B cell (primary cell): ENCODE data around the gene NXNL2. TPM values are rescaled to one million over a fixed set of nuclear protein-coding genes. Genes with fewer than 3 reads are reported as not detected.

Experiments
- ATAC-seq: fragments of 200-7000 bp; cut with Tn5 transposase; one replicate; pipeline ENCODE4 v1.10.0; 2021; ENCODE audit warnings: low read depth, mild to moderate bottlenecking, moderate number of reproducible peaks, moderate library complexity
- CTCF ChIA-PET: fragments of 350-600 bp; sonication (Branson Sonifier 250); formaldehyde crosslinking; loops from one replicate; lab custom pipeline; 2021; ENCODE audit warnings: antibody characterized with exemption, inconsistent platforms; lab: Charles Lee
- POLR2A ChIA-PET: fragments of 350-600 bp; sonication (Branson Sonifier 250); formaldehyde crosslinking; loops from one replicate; lab custom pipeline; 2021; ENCODE audit warnings: antibody characterized with exemption; lab: Charles Lee
- DNase-seq: peaks from one replicate; pipeline ENCODE4 v3.0.0; 2013
- H2AFZ ChIP-seq: 2 replicates; pipeline ENCODE4 v1.6.1; 2012; ENCODE audit warnings: mild to moderate bottlenecking, low read depth, low read length; ENCODE audit not compliant: insufficient read depth, poor library complexity, severe bottlenecking
- H3K27ac ChIP-seq, 2 donors: 1 replicate in 1 of 2; 2 replicates in 1 of 2; pipeline ENCODE4 v1.5.1; 2012 to 2013; ENCODE audit warnings: low read length in 2 of 2, mild to moderate bottlenecking in 2 of 2, moderate library complexity in 1 of 2
- H3K27me3 ChIP-seq, 4 experiments: fragments of 200-600 bp in 1 of 4; sonication (generic) in 1 of 4; replicated peaks in 1 of 4; 1 replicate in 2 of 4; 2 replicates in 2 of 4; pipeline versions ENCODE4 v1.6.1 to v1.7.0; 2013 to 2016; ENCODE audit warnings: low read length in 3 of 4, mild to moderate bottlenecking in 2 of 4, mixed read lengths in 1 of 4, moderate library complexity in 1 of 4; ENCODE audit not compliant: insufficient read depth in 4 of 4, control insufficient read depth in 3 of 4; ENCODE audit errors: control extremely low read depth in 1 of 4
- H3K36me3 ChIP-seq, 2 experiments: replicated peaks in 1 of 2; 1 replicate in 1 of 2; 2 replicates in 1 of 2; pipeline versions ENCODE4 v1.6.1 to v1.7.1; 2013; ENCODE audit warnings: low read length in 1 of 2; ENCODE audit not compliant: insufficient read depth in 2 of 2, control insufficient read depth in 1 of 2; ENCODE audit errors: control extremely low read depth in 1 of 2, extremely low read depth in 1 of 2
- H3K4me1 ChIP-seq, 2 donors: fragments of 200-600 bp in 1 of 2; sonication (generic) in 1 of 2; 1 replicate in 1 of 2; 2 replicates in 1 of 2; pipeline versions ENCODE4 v1.5.1 to v1.6.1; 2013 to 2017; ENCODE audit warnings: low read length in 2 of 2; ENCODE audit not compliant: control insufficient read depth in 2 of 2, insufficient read depth in 2 of 2
- H3K4me2 ChIP-seq: replicated peaks from 2 replicates; pipeline ENCODE3; 2012; ENCODE audit warnings: mild to moderate bottlenecking, low read depth, low read length; ENCODE audit not compliant: poor library complexity, severe bottlenecking
- H3K4me3 ChIP-seq, 5 experiments: fragments of 200-600 bp in 1 of 5; sonication (generic) in 1 of 5; 1 replicate in 3 of 5; 2 replicates in 2 of 5; pipeline versions ENCODE4 v1.5.1 to v1.7.0; 2011 to 2016; ENCODE audit warnings: low read length in 4 of 5, mild to moderate bottlenecking in 4 of 5, low read depth in 2 of 5, control low read depth in 1 of 5, moderate library complexity in 1 of 5; ENCODE audit not compliant: insufficient read depth in 1 of 5; ENCODE audit errors: control extremely low read depth in 1 of 5, extremely low read depth in 1 of 5
- H3K79me2 ChIP-seq: fragments of 200-600 bp; sonication (generic); one replicate; pipeline ENCODE4 v1.6.0; 2016; ENCODE audit warnings: low read length; ENCODE audit not compliant: control insufficient read depth, insufficient read depth
- H3K9ac ChIP-seq: fragments of 200-600 bp; sonication (generic); 2 replicates; pipeline ENCODE4 v1.6.1; 2017; ENCODE audit warnings: mild to moderate bottlenecking, low read length, moderate library complexity
- H3K9me3 ChIP-seq, 3 donors: one replicate each; pipeline versions ENCODE4 v1.6.1 to v1.7.1; 2013; ENCODE audit warnings: low read length in 2 of 3; ENCODE audit not compliant: control insufficient read depth in 2 of 3, insufficient read depth in 1 of 3; ENCODE audit errors: control extremely low read depth in 1 of 3
- H4K20me1 ChIP-seq: 2 replicates; pipeline ENCODE4 v1.6.0; 2012; ENCODE audit warnings: mild to moderate bottlenecking, low read length; ENCODE audit not compliant: insufficient read depth, control insufficient read depth, poor library complexity, severe bottlenecking
- H3K27ac Mint-ChIP-seq: one replicate; pipeline ENCODE4 v1.8.0; 2021; ENCODE audit warnings: mixed read lengths
- H3K27me3 Mint-ChIP-seq: one replicate; pipeline ENCODE4 v1.8.0; 2021; ENCODE audit warnings: mixed read lengths
- H3K4me1 Mint-ChIP-seq: one replicate; pipeline ENCODE4 v1.8.0; 2021; ENCODE audit warnings: mixed read lengths
- H3K4me3 Mint-ChIP-seq: one replicate; pipeline ENCODE4 v1.8.0; 2021; ENCODE audit warnings: mixed read lengths
- H3K9me3 Mint-ChIP-seq: one replicate; pipeline ENCODE4 v1.8.0; 2022; ENCODE audit warnings: mixed read lengths; ENCODE audit not compliant: insufficient read depth
- EZH2 ChIP-seq: IDR thresholded peaks from 2 replicates; pipeline ENCODE4 v1.6.1; 2012; ENCODE audit warnings: borderline replicate concordance, low read depth, mild to moderate bottlenecking, moderate library complexity, low read length; ENCODE audit not compliant: insufficient read depth, poor library complexity, severe bottlenecking
- WGBS: methylation state at CpG from one replicate; pipeline ENCODE4 v1.1.5; 2013; ENCODE audit warnings: missing lambda C conversion rate; ENCODE audit not compliant: insufficient coverage; 5-methylcytosine and 5-hydroxymethylcytosine counted together
- intact Hi-C: fragments of 100-400 bp; cut with micrococcal nuclease; formaldehyde crosslinking; loops from one replicate; pipeline ENCODE4 v1.10.0; 2022
- polyA plus RNA-seq: library from polyadenylated mRNA; depleted of rRNA; stranded (reverse); fragments of >200 nt; gene quantifications from 2 replicates; pipeline ENCODE4 v1.2.3, GENCODE V29; 2012
- total RNA-seq, 2 donors: library from RNA; stranded (reverse); fragments of 120-200 nt in 1 of 2; gene quantifications; 1 replicate in 1 of 2; 2 replicates in 1 of 2; pipeline versions ENCODE4 v1.2.3 to v1.2.4, GENCODE V29; 2013 to 2022
- TF ChIP-seq, protein P1 (sequence below): fragments of 200-600 bp; IDR thresholded peaks from one replicate; pipeline ENCODE4 v1.8.0; 2022; ENCODE audit warnings: antibody characterized with exemption, mild to moderate bottlenecking

The NXNL2 gene
- total and polyA plus RNA-seq, 2 donors (not counting 1 experiment from before 2014, with no cell fraction given) = not detected

DNA sequence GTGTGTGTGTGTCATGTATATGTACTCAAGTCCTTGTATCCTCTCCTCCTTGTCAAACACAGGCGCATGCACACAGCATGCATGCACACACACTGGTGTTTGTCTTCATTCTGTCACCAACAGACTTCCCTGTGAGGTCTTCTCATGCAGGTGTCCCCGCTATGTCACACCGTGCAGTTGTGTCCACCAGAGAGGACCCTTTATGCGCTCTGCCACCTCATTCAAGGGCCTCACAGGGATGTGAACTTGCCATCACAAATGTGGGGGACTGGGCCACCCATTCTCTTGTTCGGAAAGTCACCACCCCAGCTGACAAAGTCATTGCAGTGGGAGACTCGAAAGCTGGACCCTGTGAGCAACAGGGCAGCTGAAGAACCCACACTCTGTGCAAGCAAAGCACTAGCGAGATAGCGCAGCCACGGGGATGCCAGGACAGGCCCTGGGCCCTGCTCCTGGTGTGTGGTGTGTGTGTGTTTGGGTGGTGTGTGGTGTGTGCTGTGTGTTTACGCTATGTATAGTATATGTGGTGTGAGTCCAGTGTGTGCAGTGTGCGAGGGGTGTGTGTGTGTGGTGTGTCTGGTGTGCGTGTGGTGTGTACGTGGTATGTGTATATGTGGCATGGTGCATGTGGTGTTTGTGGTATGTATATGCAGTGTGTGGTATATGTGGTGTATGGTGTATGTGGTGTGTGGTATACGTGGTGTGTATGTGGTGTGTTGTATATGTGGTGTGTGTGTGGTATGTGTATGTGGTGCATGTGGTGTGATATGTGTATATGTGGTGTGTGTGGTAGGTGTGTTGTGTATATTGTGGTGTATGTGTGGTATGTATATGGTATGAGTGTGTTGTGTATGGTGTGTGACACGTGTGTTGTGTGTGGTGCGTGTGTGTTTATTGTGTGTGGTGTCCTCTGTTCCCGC lies 30.9 kb upstream of the NXNL2 start:
- H3K9me3 ChIP-seq = peaks cover 0 to 4% (median 0%) of the 10 kb centered on the region in 3 donors
- H3K4me1 ChIP-seq = no peaks in the 10 kb centered on the region
- no peaks in the 10 kb centered on the region for H3K36me3 ChIP-seq
- H3K9ac ChIP-seq = no peak overlapping the region
- intact Hi-C loops = no loop called here
- DNase-seq (no peak), ATAC-seq (no peak)
- no peaks in the 10 kb centered on the region for H3K27me3 ChIP-seq
- CTCF ChIA-PET = no interaction called here
- H3K4me2 ChIP-seq = no peak overlapping the region
- no peak overlapping the region for H3K27ac ChIP-seq
- H4K20me1 ChIP-seq = no peaks in the 10 kb centered on the region
- H2AFZ ChIP-seq = no peak overlapping the region
- Mint-ChIP-seq H3K4me3 (no peak overlapping the region), H3K4me1 (no peaks in the 10 kb centered on the region), H3K9me3 (no peaks in the 10 kb centered on the region), H3K27ac (no peak overlapping the region), H3K27me3 (no peaks in the 10 kb centered on the region)
- POLR2A ChIA-PET = no interaction called here
- no peaks in the 10 kb centered on the region for H3K79me2 ChIP-seq
- WGBS = 98% methylated on average over 14 of the region's 17 CpGs
- H3K4me3 ChIP-seq = no peak overlapping the region
- no peak for TF ChIP-seq EZH2
- TF ChIP-seq, protein P1, sequence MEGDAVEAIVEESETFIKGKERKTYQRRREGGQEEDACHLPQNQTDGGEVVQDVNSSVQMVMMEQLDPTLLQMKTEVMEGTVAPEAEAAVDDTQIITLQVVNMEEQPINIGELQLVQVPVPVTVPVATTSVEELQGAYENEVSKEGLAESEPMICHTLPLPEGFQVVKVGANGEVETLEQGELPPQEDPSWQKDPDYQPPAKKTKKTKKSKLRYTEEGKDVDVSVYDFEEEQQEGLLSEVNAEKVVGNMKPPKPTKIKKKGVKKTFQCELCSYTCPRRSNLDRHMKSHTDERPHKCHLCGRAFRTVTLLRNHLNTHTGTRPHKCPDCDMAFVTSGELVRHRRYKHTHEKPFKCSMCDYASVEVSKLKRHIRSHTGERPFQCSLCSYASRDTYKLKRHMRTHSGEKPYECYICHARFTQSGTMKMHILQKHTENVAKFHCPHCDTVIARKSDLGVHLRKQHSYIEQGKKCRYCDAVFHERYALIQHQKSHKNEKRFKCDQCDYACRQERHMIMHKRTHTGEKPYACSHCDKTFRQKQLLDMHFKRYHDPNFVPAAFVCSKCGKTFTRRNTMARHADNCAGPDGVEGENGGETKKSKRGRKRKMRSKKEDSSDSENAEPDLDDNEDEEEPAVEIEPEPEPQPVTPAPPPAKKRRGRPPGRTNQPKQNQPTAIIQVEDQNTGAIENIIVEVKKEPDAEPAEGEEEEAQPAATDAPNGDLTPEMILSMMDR = no peak

DNA sequence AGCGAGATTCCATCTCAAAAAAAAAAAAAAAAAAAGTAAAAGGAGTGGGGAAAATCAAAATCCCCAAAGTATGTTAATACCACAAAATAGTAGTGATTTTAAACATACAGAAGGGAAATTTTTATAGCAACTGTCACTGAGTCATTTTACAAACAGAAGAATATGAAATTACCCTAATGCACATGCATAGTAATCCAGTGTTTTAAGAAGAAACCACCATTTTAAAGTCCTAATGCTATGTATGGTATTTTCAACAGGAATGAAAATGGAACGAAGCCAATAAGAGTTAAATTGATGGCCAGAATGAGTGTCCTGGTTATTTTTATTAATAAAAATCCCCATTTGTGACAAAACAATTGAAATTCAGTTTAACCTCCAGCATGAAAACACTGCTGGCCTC lies 26.7 kb upstream of the NXNL2 start:
- H3K27me3 ChIP-seq = no peaks in the 10 kb centered on the region
- DNase-seq (no peak), ATAC-seq (no peak)
- peaks cover 0 to 4% (median 0%) of the 10 kb centered on the region in 3 donors for H3K9me3 ChIP-seq
- H3K27ac ChIP-seq = no peak overlapping the region
- no peak overlapping the region for H3K4me3 ChIP-seq
- H3K36me3 ChIP-seq = no peaks in the 10 kb centered on the region
- no peak overlapping the region for H3K4me2 ChIP-seq
- H2AFZ ChIP-seq = no peak overlapping the region
- H4K20me1 ChIP-seq = no peaks in the 10 kb centered on the region
- no peak overlapping the region for H3K27ac Mint-ChIP-seq
- H3K27me3 Mint-ChIP-seq = no peaks in the 10 kb centered on the region
- H3K4me1 ChIP-seq = no peaks in the 10 kb centered on the region
- intact Hi-C loops = no loop called here
- no CpG with 5 or more reads among the region's 2 CpGs for WGBS
- ChIA-PET CTCF (no interaction called here), POLR2A (no interaction called here)
- H3K4me3 Mint-ChIP-seq = no peak overlapping the region
- no peaks in the 10 kb centered on the region for H3K4me1 Mint-ChIP-seq
- TF ChIP-seq, protein P1 = no peak
- TF ChIP-seq EZH2 = no peak
- no peak overlapping the region for H3K9ac ChIP-seq
- H3K9me3 Mint-ChIP-seq = no peaks in the 10 kb centered on the region
- H3K79me2 ChIP-seq = no peaks in the 10 kb centered on the region
